Peyer's patch (tissue), 4 donors: Measurements from ENCODE around the gene KCNQ1. TPM values are rescaled to one million over a fixed set of nuclear protein-coding genes. Genes with fewer than 3 reads are reported as not detected.

Experiments
- DNase-seq, 3 donors: peaks; one replicate each; pipeline ENCODE4 v3.0.0-alpha.2; 2017 to 2019
- H3K27ac ChIP-seq, 4 donors: fragments of 200-600 bp; sonication (generic); one replicate each; pipeline ENCODE4 v1.5.1; 2016 to 2019
- H3K27me3 ChIP-seq, 2 donors: fragments of 200-600 bp; sonication (generic); one replicate each; pipeline ENCODE4 v1.5.1; 2019
- H3K36me3 ChIP-seq, 3 donors: fragments of 200-600 bp; sonication (generic); one replicate each; pipeline ENCODE4 v1.5.1; 2016 to 2019
- H3K4me1 ChIP-seq, 4 donors: fragments of 200-600 bp; sonication (generic); one replicate each; pipeline ENCODE4 v1.5.1; 2016 to 2019
- H3K4me3 ChIP-seq, 4 donors: fragments of 200-600 bp; sonication (generic); 1 replicate in 3 of 4; 2 replicates in 1 of 4; pipeline ENCODE4 v1.5.1; 2016 to 2019; ENCODE audit warnings: mild to moderate bottlenecking in 1 of 4
- H3K9me3 ChIP-seq, 4 donors: fragments of 200-600 bp; sonication (generic); one replicate each; pipeline ENCODE4 v1.5.1; 2016 to 2019; ENCODE audit warnings: mild to moderate bottlenecking in 1 of 4
- CTCF ChIP-seq, 6 experiments: fragments of 450-650 bp in 4 of 6; fragments of 200-600 bp in 2 of 6; sonication (generic) in 1 of 6; IDR thresholded peaks; one replicate each; pipeline ENCODE4 v1.5.1; 2017 to 2019; ENCODE audit warnings: antibody characterized with exemption in 6 of 6, mild to moderate bottlenecking in 3 of 6, moderate library complexity in 1 of 6
- POLR2A ChIP-seq, 2 donors: fragments of 450-650 bp; IDR thresholded peaks; one replicate each; pipeline ENCODE4 v1.5.1; 2017; ENCODE audit warnings: antibody characterized with exemption in 2 of 2, mild to moderate bottlenecking in 2 of 2, moderate library complexity in 2 of 2
- total RNA-seq, 4 donors: library from RNA; depleted of rRNA; stranded (reverse); fragments of >200 nt; gene quantifications; one replicate each; pipeline ENCODE4 v1.1.0, GENCODE V29; 2016

KCNQ1 gene
- total RNA-seq, 4 donors from 2014 or later = 50.6 to 66.4 (median 54.2) TPM

- Histone ChIP-seq H3K36me3 (no peaks in the 10 kb centered on the region), H3K4me1 (peaks cover 0 to 54% (median 31%) of the 10 kb centered on the region in 4 donors), H3K27ac (peak overlapping the region in 2 of 4 donors; percentile 62 to 79), H3K4me3 (no peak overlapping the region), H3K9me3 (no peaks in the 10 kb centered on the region), H3K27me3 (no peaks in the 10 kb centered on the region)
- DNase-seq = peak in 1 of 3 donors; percentile 41
- no peak for TF ChIP-seq POLR2A (IDR thresholded peaks at IDR 0.05)
Measured at GRCh38 chr11:2529173-2529572, 84.4 kb downstream of the KCNQ1 start.

- H3K27ac ChIP-seq = no peak overlapping the region
- TF ChIP-seq POLR2A (IDR thresholded peaks at IDR 0.05) (no peak), CTCF (IDR thresholded peaks at IDR 0.05) (no peak)
- no peak overlapping the region for H3K4me3 ChIP-seq
- peak in 2 of 3 donors; percentile 28 to 41 for DNase-seq
- H3K4me1 ChIP-seq = peaks cover 0 to 52% (median 31%) of the 10 kb centered on the region in 4 donors
- no peaks in the 10 kb centered on the region for H3K27me3 ChIP-seq
- H3K9me3 ChIP-seq = no peaks in the 10 kb centered on the region
- no peaks in the 10 kb centered on the region for H3K36me3 ChIP-seq
Measured at GRCh38 chr11:2529636-2530035, 84.8 kb downstream of the KCNQ1 start.

GRCh38 chr11:2530131-2530854 is 85.5 kb downstream of the KCNQ1 start:
- Histone ChIP-seq H3K27me3 (no peaks in the 10 kb centered on the region), H3K4me3 (no peak overlapping the region), H3K9me3 (no peaks in the 10 kb centered on the region), H3K36me3 (no peaks in the 10 kb centered on the region), H3K27ac (no peak overlapping the region), H3K4me1 (peaks cover 0 to 50% (median 31%) of the 10 kb centered on the region in 4 donors)
- DNase-seq = peak in 2 of 3 donors; percentile 40 to 46
- TF ChIP-seq CTCF (IDR thresholded peaks at IDR 0.05) (no peak), POLR2A (IDR thresholded peaks at IDR 0.05) (no peak)

- no peak overlapping the region for H3K4me3 ChIP-seq
- H3K36me3 ChIP-seq = no peaks in the 10 kb centered on the region
- peaks cover 0 to 50% (median 27%) of the 10 kb centered on the region in 4 donors for H3K4me1 ChIP-seq
- no peaks in the 10 kb centered on the region for H3K27me3 ChIP-seq
- DNase-seq = peak in 2 of 3 donors; percentile 44 to 45
- no peak for TF ChIP-seq POLR2A (IDR thresholded peaks at IDR 0.05)
- no peak for TF ChIP-seq CTCF (IDR thresholded peaks at IDR 0.05)
- no peak overlapping the region for H3K27ac ChIP-seq
- no peaks in the 10 kb centered on the region for H3K9me3 ChIP-seq
Measured at GRCh38 chr11:2530855-2531200, 86.0 kb downstream of the KCNQ1 start.

GRCh38 chr11:2531277-2531986 is 86.6 kb downstream of the KCNQ1 start:
- Histone ChIP-seq H3K27me3 (no peaks in the 10 kb centered on the region), H3K36me3 (no peaks in the 10 kb centered on the region), H3K27ac (no peak overlapping the region), H3K4me3 (no peak overlapping the region), H3K9me3 (no peaks in the 10 kb centered on the region), H3K4me1 (peaks cover 0 to 45% (median 21%) of the 10 kb centered on the region in 4 donors)
- no peak for TF ChIP-seq POLR2A (IDR thresholded peaks at IDR 0.05)
- TF ChIP-seq CTCF (IDR thresholded peaks at IDR 0.05) = peak; percentile 94 to 98 (median 98)
- DNase-seq = peak; percentile 69 to 87 (median 86)
